Pancreas (tissue), 10 donors: ENCODE results near the gene USP34. TPM values are rescaled to one million over a fixed set of nuclear protein-coding genes. Genes with fewer than 3 reads are reported as not detected.

ENCODE experiments used
- ATAC-seq, 4 donors: fragments of 200-7000 bp; cut with Tn5 transposase; one replicate each; pipeline versions ENCODE4 v1.8.0 to v1.9.1; 2020; ENCODE audit warnings: mild to moderate bottlenecking in 4 of 4, moderate library complexity in 4 of 4
- DNase-seq, 6 donors: peaks; one replicate each; pipeline ENCODE4 v3.0.0-alpha.2; 2020
- FAIRE-seq: peaks from 2 replicates; lab custom pipeline; 2012; peaks lifted over from hg19 to GRCh38; lab: Jason Lieb, UNC
- H3K27ac ChIP-seq, 4 donors: fragments of 200-600 bp; sonication (generic); 1 replicate in 3 of 4; 2 replicates in 1 of 4; pipeline versions ENCODE4 v1.5.0 to v1.8.0; 2020
- H3K27me3 ChIP-seq, 4 donors: fragments of 200-600 bp; one replicate each; pipeline ENCODE4 v1.8.0; 2021
- H3K36me3 ChIP-seq, 3 donors: fragments of 200-600 bp; sonication (generic) in 1 of 3; one replicate each; pipeline versions ENCODE4 v1.5.0 to v1.8.0; 2020 to 2021
- H3K4me1 ChIP-seq, 3 donors: fragments of 200-600 bp; one replicate each; pipeline ENCODE4 v1.8.0; 2021
- H3K4me3 ChIP-seq, 4 donors: fragments of 200-600 bp; sonication (generic) in 2 of 4; one replicate each; pipeline versions ENCODE4 v1.5.0 to v1.8.0; 2020 to 2021
- H3K9me3 ChIP-seq, 4 donors: fragments of 200-600 bp; one replicate each; pipeline ENCODE4 v1.8.0; 2021
- CTCF ChIP-seq, 4 donors: fragments of 200-600 bp; sonication (generic) in 3 of 4; IDR thresholded peaks; one replicate each; pipeline versions ENCODE4 v1.5.0 to v1.8.0; 2021; ENCODE audit warnings: antibody characterized with exemption in 4 of 4
- WGBS, 2 donors: extraction: QIAGEN DNeasy Blood & Tissue Kit; methylation state at CpG; one replicate each; pipeline ENCODE4 v1.1.7; 2013; 5-methylcytosine and 5-hydroxymethylcytosine counted together
- intact Hi-C, 3 donors: fragments of 100-400 bp; cut with DNase I; formaldehyde crosslinking; loops; one replicate each; pipeline versions ENCODE4 v1.11.1 to v1.14.2; 2022
- polyA plus RNA-seq, 2 donors: library from polyadenylated mRNA; stranded (reverse); fragments of 200-250 nt; gene quantifications; one replicate each; pipeline ENCODE4 v1.2.3, GENCODE V29; 2013
- total RNA-seq, 6 donors: library from RNA; stranded (reverse); fragmentation: NEBNext Ultra II Directional in 4 of 6; extraction: Animal tissue kit (Norgen Biotek cat#: 25700) in 4 of 6; gene quantifications; one replicate each; pipeline versions ENCODE4 v1.2.1 to v1.2.4, GENCODE V29; 2021 to 2023
- donor health status: healthy with polysubstance abuse.
- donor health status: DM: no; HTN: no; CAD: no; lungs with moderate emphysema.
- donor health status: DM: no; HTN: no; CAD: no.
- donor health status: control.
- donor health status: control.
- donor health status: Bipolar disorder and iron deficiency.
- donor health status: DM: yes; HTN: yes; CAD: no.
- donor health status: DM: no; HTN: no; CAD: no.
- donor health status: DM: no; HTN: no; CAD: no.
- donor health status: DM: yes; HTN: yes; CAD: no.

The USP34 gene
- total and polyA plus RNA-seq, 8 donors, result 30.0 to 58.9 (median 45.1) TPM

DNA sequence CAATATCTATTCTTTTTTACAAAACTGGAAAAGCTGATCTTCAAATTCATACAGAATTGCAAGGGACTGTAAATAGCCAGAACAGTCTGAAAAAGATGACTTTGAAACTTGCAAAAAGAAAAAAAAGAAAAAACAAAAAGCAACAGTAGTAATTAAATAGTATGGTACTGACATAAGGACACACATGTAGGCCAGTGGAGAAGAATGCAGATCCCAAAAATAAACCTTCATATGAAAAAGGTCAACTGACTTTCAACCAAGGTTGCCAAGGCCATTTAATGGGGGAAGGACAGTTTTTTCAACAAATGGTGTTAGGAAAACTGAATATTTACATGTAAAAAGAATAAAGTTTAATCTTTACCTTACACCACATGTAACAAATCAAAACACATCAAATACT is 111.8 kb downstream of the USP34 start:
- no peaks in the 10 kb centered on the region for H3K27me3 ChIP-seq
- FAIRE-seq (no peak), ATAC-seq (no peak), DNase-seq (no peak)
- TF ChIP-seq CTCF (IDR thresholded peaks at IDR 0.05), result no peak
- no peak overlapping the region for H3K27ac ChIP-seq
- no peaks in the 10 kb centered on the region for H3K9me3 ChIP-seq
- H3K36me3 ChIP-seq, result no peaks in the 10 kb centered on the region
- H3K4me1 ChIP-seq, result peaks cover 0 to 13% (median 0%) of the 10 kb centered on the region in 3 donors
- H3K4me3 ChIP-seq, result no peak overlapping the region
- intact Hi-C loops, result no loop called here

DNA sequence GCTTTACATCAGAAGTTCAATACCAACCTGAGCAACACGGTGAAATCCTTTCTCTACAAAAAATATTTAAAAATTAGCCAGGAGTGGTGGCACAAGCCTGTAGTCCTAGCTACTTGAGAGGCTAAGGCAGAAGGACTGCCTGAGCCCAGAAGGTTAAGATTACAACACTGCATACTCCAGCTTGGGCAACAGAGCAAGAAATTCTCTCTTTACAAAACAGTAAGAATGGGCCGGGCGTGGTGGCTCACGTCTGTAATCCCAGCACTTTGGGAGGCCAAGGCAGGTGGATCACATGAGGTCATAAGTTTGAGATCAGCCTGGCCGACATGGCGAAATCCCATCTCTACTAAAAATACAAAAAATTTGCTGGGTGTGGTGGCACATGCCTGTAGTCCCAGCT is 113.2 kb downstream of the USP34 start:
- Histone ChIP-seq H3K4me3 (no peak overlapping the region), H3K27ac (no peak overlapping the region), H3K4me1 (peaks cover 0 to 13% (median 0%) of the 10 kb centered on the region in 3 donors), H3K9me3 (no peaks in the 10 kb centered on the region), H3K27me3 (no peaks in the 10 kb centered on the region), H3K36me3 (no peaks in the 10 kb centered on the region)
- intact Hi-C loops, result no loop called here
- no peak for TF ChIP-seq CTCF (IDR thresholded peaks at IDR 0.05)
- 93 to 96% methylated on average over 6 of the region's 6 CpGs for WGBS, 2 donors
- FAIRE-seq (no peak), ATAC-seq (no peak), DNase-seq (no peak)

GRCh38 chr2:61356958-61357350 is 113.9 kb downstream of the USP34 start:
- WGBS, 2 donors, result 93 to 98% methylated on average over 1 of the region's 1 CpG
- H3K27ac ChIP-seq, result no peak overlapping the region
- FAIRE-seq, result no peak

GRCh38 chr2:61356261-61356957 is 114.5 kb downstream of the USP34 start:
- peak; percentile 23 for FAIRE-seq
- H3K27me3 ChIP-seq, result no peaks in the 10 kb centered on the region
- 62 to 65% methylated on average over 4 of the region's 4 CpGs for WGBS, 2 donors
- H3K9me3 ChIP-seq, result no peaks in the 10 kb centered on the region
- no peak for TF ChIP-seq CTCF (IDR thresholded peaks at IDR 0.05)
- H3K4me1 ChIP-seq, result peaks cover 0 to 13% (median 0%) of the 10 kb centered on the region in 3 donors
- DNase-seq, result no peak
- H3K27ac ChIP-seq, result no peak overlapping the region
- intact Hi-C loops, result no loop called here
- H3K36me3 ChIP-seq, result no peaks in the 10 kb centered on the region
- ATAC-seq, result peak in 3 of 4 donors; percentile 32 to 55 (median 48)
- no peak overlapping the region for H3K4me3 ChIP-seq

More at GRCh38 chr2:61356958-61357350, 113.9 kb downstream of the USP34 start:
- H3K9me3 ChIP-seq, result no peaks in the 10 kb centered on the region
- H3K36me3 ChIP-seq, result no peaks in the 10 kb centered on the region
- DNase-seq (no peak), ATAC-seq (peak in 1 of 4 donors; percentile 26)
- H3K27me3 ChIP-seq, result no peaks in the 10 kb centered on the region
- H3K4me1 ChIP-seq, result peaks cover 0 to 13% (median 0%) of the 10 kb centered on the region in 3 donors
- TF ChIP-seq CTCF (IDR thresholded peaks at IDR 0.05), result no peak
- no peak overlapping the region for H3K4me3 ChIP-seq
- intact Hi-C loops, result no loop called here

GRCh38 chr2:61354543-61355197 is 116.2 kb downstream of the USP34 start:
- no peak for ATAC-seq
- no peak overlapping the region for H3K4me3 ChIP-seq
- no peaks in the 10 kb centered on the region for H3K9me3 ChIP-seq
- H3K4me1 ChIP-seq, result peaks cover 0 to 13% (median 0%) of the 10 kb centered on the region in 3 donors
- no peak overlapping the region for H3K27ac ChIP-seq
- intact Hi-C loops, result no loop called here
- H3K36me3 ChIP-seq, result no peaks in the 10 kb centered on the region
- no peak for FAIRE-seq
- H3K27me3 ChIP-seq, result no peaks in the 10 kb centered on the region
- TF ChIP-seq CTCF (IDR thresholded peaks at IDR 0.05), result no peak
- WGBS, 2 donors, result 97 to 98% methylated on average over 4 of the region's 4 CpGs
- no peak for DNase-seq
